ENCODE results near the gene ECHS1.

DNA sequence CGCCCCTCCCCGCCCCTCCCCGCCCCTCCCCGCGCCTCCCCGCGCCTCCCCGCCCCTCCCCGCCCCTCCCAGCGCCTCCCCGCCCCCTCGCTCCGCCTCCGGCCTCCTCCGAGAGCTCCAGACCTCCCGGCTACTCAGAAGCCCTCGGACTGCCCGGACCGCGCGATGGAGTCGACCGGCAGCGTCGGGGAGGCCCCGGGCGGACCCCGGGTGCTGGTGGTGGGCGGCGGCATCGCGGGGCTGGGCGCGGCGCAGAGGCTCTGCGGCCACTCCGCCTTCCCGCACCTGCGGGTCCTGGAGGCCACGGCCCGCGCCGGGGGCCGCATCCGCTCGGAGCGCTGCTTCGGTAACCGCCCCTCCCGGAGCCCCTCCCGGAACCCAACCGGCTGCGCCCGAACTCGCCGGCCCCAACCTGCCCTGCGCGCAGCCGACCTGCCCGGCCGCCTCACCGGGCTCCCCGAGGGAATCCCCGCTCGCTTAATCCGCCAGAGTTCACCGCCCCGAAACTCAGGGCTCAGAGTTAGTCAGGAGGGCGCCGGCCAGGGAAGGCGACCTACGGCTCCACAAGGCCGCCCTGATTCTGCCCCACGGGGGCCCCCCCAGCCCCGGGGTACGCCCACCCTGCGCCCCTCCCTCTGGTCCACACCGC lies 6.1 kb upstream of the ECHS1 start, which contains the start of gene PAOX:
- TF ChIP-seq, protein P1, sequence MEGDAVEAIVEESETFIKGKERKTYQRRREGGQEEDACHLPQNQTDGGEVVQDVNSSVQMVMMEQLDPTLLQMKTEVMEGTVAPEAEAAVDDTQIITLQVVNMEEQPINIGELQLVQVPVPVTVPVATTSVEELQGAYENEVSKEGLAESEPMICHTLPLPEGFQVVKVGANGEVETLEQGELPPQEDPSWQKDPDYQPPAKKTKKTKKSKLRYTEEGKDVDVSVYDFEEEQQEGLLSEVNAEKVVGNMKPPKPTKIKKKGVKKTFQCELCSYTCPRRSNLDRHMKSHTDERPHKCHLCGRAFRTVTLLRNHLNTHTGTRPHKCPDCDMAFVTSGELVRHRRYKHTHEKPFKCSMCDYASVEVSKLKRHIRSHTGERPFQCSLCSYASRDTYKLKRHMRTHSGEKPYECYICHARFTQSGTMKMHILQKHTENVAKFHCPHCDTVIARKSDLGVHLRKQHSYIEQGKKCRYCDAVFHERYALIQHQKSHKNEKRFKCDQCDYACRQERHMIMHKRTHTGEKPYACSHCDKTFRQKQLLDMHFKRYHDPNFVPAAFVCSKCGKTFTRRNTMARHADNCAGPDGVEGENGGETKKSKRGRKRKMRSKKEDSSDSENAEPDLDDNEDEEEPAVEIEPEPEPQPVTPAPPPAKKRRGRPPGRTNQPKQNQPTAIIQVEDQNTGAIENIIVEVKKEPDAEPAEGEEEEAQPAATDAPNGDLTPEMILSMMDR (IDR thresholded peaks at IDR 0.05): no peak
- TF ChIP-seq EZH2 (IDR thresholded peaks at IDR 0.05; ENCODE audit: borderline replicate concordance, insufficient read depth, low read depth, low read length, poor library complexity, severe bottlenecking): no peak

Data from B cell (primary cell).